Measurements from ENCODE around the gene ATPAF2. TPM values are rescaled to one million over a fixed set of nuclear protein-coding genes. Genes with fewer than 3 reads are reported as not detected.

ATPAF2 gene
- total RNA-seq, 4 donors from 2014 or later = 28.1 to 40.1 (median 36.7) TPM

DNA sequence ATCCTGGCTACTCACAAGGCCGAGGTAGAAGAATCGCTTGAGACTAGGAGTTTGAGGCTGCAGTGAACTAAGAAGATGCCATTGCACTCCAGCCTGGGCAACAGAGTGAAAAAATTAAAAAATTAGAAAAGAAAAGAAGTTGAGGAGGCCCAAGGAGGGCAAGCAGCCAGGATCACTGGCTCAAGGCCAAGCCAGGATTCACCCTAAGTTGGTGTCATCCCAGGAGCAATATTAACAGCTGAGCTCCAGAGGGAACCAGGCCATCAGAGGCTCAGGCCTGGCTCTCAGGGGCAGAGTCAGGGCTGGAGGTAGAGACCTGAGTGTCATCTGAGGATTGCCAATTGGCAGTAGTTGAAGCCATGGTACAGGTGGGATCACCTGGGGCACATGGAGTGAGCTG is 45.6 kb downstream of the ATPAF2 start:
- Histone ChIP-seq H3K36me3 (no peaks in the 10 kb centered on the region), H3K9me3 (no peaks in the 10 kb centered on the region), H3K4me3 (replicated peaks in 1 of 3) (no peak overlapping the region), H3K27me3 (no peaks in the 10 kb centered on the region), H3K27ac (no peak overlapping the region), H3K4me1 (no peaks in the 10 kb centered on the region)
- DNase-seq = no peak
- no peak for TF ChIP-seq POLR2A (IDR thresholded peaks at IDR 0.05)
- TF ChIP-seq, protein P1, sequence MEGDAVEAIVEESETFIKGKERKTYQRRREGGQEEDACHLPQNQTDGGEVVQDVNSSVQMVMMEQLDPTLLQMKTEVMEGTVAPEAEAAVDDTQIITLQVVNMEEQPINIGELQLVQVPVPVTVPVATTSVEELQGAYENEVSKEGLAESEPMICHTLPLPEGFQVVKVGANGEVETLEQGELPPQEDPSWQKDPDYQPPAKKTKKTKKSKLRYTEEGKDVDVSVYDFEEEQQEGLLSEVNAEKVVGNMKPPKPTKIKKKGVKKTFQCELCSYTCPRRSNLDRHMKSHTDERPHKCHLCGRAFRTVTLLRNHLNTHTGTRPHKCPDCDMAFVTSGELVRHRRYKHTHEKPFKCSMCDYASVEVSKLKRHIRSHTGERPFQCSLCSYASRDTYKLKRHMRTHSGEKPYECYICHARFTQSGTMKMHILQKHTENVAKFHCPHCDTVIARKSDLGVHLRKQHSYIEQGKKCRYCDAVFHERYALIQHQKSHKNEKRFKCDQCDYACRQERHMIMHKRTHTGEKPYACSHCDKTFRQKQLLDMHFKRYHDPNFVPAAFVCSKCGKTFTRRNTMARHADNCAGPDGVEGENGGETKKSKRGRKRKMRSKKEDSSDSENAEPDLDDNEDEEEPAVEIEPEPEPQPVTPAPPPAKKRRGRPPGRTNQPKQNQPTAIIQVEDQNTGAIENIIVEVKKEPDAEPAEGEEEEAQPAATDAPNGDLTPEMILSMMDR (IDR thresholded peaks at IDR 0.05) = no peak
- 78 to 93% methylated on average over 2 of the region's 2 CpGs for WGBS, 2 donors
- intact Hi-C loops (cut with DNase I) = loop anchor here (10.0 kb wide), 1 partner anchor 61 kb away; no protein-coding TSS in a partner anchor

DNA sequence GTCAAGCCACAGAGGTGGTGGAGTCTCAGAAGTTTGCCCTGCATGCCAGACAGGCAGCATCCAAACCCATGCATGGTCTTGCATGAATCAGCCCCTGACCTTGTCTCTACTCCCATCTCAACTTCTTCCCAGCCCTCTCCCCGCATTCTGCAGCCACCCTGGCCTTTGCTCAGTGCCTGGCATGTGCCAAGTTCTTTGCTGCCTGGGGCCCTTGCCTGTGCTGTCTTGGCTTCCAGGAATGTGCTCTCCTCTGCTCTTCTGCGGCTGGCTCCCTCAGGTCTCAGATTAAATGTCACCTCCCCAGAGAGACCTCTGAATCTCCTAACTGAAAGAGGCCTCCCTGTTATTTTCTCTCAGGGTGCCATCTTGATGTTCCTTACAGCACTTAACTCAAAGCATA is 48.7 kb downstream of the ATPAF2 start:
- no peaks in the 10 kb centered on the region for H3K27me3 ChIP-seq
- WGBS, 2 donors = 83 to 94% methylated on average over 2 of the region's 2 CpGs
- no peaks in the 10 kb centered on the region for H3K4me1 ChIP-seq
- no peak for DNase-seq
- no peak overlapping the region for H3K4me3 ChIP-seq (replicated peaks in 1 of 3)
- H3K36me3 ChIP-seq = no peaks in the 10 kb centered on the region
- TF ChIP-seq, protein P1 (IDR thresholded peaks at IDR 0.05) = no peak
- TF ChIP-seq POLR2A (IDR thresholded peaks at IDR 0.05) = no peak
- no peaks in the 10 kb centered on the region for H3K9me3 ChIP-seq
- intact Hi-C loops (cut with DNase I) = loop anchor here (10.0 kb wide), 1 partner anchor 65 kb away; no protein-coding TSS in a partner anchor
- no peak overlapping the region for H3K27ac ChIP-seq

DNA sequence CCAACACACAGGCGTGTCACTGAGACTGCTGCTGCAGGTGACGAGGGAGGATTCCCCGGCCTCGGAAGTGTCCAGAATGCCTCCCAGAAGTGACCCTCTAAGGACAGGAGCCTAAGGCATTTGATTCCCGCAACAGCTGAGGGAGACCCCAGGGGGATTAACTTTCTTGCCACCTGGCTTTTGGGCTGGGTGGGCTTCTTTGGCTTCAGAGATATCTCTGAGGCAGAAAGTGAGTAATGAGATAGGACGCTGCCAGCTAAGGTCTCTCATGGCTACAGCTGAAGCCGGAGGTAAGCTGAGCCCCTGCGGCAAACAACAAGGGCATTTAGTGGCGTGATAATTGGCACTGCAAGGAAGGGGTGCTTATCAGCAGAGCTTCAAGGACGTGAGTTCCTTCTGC is 49.4 kb downstream of the ATPAF2 start:
- intact Hi-C loops (cut with DNase I) = loop anchor here (10.0 kb wide), 1 partner anchor 65 kb away; no protein-coding TSS in a partner anchor
- no peak for DNase-seq
- TF ChIP-seq, protein P1 (IDR thresholded peaks at IDR 0.05) = no peak
- no peak for TF ChIP-seq POLR2A (IDR thresholded peaks at IDR 0.05)
- no peaks in the 10 kb centered on the region for H3K9me3 ChIP-seq
- no peak overlapping the region for H3K4me3 ChIP-seq (replicated peaks in 1 of 3)
- no peaks in the 10 kb centered on the region for H3K36me3 ChIP-seq
- H3K27ac ChIP-seq = no peak overlapping the region
- no peaks in the 10 kb centered on the region for H3K27me3 ChIP-seq
- WGBS, 2 donors = 91 to 93% methylated on average over 10 of the region's 10 CpGs
- H3K4me1 ChIP-seq = no peaks in the 10 kb centered on the region

DNA sequence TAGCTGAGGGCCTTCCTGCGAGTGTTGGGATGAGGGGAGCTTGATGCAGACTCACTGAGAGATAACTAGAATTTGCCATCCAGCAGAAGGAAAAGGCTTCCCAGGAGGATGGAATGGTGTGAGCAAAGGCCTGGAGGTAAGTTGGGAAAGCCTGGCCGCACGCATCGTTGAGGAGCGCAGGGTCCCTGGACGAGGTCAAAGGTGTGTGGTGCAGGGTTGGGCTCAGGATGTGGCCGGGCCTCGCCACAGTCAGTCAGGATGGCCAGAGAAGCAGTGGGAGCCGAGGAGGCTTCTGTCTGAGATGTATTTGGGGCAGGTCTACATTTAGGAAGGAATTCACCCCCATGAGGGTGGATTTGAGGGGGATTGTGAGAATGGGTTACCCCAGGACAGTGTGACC is 49.9 kb downstream of the ATPAF2 start:
- DNase-seq = no peak
- 93 to 95% methylated on average over 9 of the region's 9 CpGs for WGBS, 2 donors
- Histone ChIP-seq H3K27ac (no peak overlapping the region), H3K36me3 (no peaks in the 10 kb centered on the region), H3K4me1 (no peaks in the 10 kb centered on the region), H3K9me3 (no peaks in the 10 kb centered on the region), H3K27me3 (no peaks in the 10 kb centered on the region), H3K4me3 (replicated peaks in 1 of 3) (no peak overlapping the region)
- TF ChIP-seq POLR2A (IDR thresholded peaks at IDR 0.05) = no peak
- TF ChIP-seq, protein P1 (IDR thresholded peaks at IDR 0.05) = no peak
- intact Hi-C loops (cut with DNase I) = no loop called here

DNA sequence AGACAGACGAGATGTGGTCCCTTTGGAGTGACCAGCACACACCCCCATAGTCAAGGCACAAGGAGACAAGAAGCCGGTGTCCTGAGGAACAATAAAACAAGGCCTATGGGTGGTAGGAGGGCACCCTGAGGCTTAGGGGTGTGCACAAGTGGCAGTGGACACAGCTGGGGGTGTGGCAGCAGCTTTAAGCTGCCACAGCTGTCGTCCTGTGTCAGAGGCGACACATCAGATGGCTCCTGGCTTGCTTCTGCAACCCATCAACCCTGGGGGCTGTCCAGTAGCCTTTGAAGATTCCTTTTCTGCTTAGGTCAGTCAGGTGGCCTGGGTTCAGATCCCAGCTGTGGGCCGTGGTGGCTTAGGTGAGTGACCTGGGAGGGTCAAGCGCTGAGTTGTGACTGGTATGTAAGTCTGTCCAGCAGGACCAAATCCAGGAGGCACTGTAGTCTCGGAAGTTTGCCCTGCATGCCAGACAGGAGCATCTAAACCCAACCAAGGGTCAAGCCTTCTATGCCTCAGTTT is 50.5 kb downstream of the ATPAF2 start:
- Histone ChIP-seq H3K9me3 (no peaks in the 10 kb centered on the region), H3K27ac (no peak overlapping the region), H3K4me3 (replicated peaks in 1 of 3) (no peak overlapping the region), H3K27me3 (no peaks in the 10 kb centered on the region), H3K36me3 (no peaks in the 10 kb centered on the region), H3K4me1 (no peaks in the 10 kb centered on the region)
- no peak for TF ChIP-seq POLR2A (IDR thresholded peaks at IDR 0.05)
- TF ChIP-seq, protein P1 (IDR thresholded peaks at IDR 0.05) = no peak
- intact Hi-C loops (cut with DNase I) = no loop called here
- WGBS, 2 donors = 90% methylated on average over 4 to 6 of the region's 7 CpGs
- DNase-seq = no peak
